ENCODE data around the gene SIAH2.

DNA sequence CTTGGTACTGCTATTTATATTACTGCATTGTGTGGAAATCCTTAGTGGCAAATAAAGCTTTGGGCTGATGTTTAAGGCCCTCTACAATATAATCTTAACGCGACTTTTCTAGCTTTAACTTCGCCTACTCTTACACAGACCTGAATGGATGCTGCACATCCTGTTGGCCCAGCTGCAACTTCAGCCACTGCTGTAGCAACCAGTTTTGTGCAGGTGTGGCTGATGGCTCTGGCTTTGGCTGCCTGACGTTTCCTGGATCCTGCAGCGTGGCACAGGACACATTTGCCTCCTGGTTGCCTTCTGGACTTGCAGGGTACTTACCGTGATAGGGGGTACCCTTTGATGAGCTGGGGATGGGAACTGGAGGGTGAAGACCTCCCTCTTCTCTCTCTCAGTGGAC lies 39.0 kb downstream of the SIAH2 start:
- TF ChIP-seq, protein P1, sequence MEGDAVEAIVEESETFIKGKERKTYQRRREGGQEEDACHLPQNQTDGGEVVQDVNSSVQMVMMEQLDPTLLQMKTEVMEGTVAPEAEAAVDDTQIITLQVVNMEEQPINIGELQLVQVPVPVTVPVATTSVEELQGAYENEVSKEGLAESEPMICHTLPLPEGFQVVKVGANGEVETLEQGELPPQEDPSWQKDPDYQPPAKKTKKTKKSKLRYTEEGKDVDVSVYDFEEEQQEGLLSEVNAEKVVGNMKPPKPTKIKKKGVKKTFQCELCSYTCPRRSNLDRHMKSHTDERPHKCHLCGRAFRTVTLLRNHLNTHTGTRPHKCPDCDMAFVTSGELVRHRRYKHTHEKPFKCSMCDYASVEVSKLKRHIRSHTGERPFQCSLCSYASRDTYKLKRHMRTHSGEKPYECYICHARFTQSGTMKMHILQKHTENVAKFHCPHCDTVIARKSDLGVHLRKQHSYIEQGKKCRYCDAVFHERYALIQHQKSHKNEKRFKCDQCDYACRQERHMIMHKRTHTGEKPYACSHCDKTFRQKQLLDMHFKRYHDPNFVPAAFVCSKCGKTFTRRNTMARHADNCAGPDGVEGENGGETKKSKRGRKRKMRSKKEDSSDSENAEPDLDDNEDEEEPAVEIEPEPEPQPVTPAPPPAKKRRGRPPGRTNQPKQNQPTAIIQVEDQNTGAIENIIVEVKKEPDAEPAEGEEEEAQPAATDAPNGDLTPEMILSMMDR (IDR thresholded peaks at IDR 0.05), result no peak
- no peak for TF ChIP-seq POLR2A (IDR thresholded peaks at IDR 0.05)

All from breast epithelium (tissue), 3 donors.